GM06990 (cell line): ENCODE measurements around the gene NPAS3.

Experiments used
- DNase-seq: peaks from one replicate; pipeline ENCODE4 v3.0.0-alpha.2; 2011; ENCODE audit not compliant: insufficient read length; ENCODE audit errors: extremely low read depth
- H3K27me3 ChIP-seq: replicated peaks from 2 replicates; pipeline ENCODE4 v1.6.0; 2011; ENCODE audit warnings: low read length; ENCODE audit not compliant: control insufficient read depth, insufficient read depth
- H3K36me3 ChIP-seq: 2 replicates; pipeline ENCODE4 v1.5.1; 2011; ENCODE audit warnings: low read length; ENCODE audit not compliant: control insufficient read depth, insufficient read depth
- H3K4me3 ChIP-seq: replicated peaks from 2 replicates; pipeline ENCODE4 v1.5.1; 2011; ENCODE audit warnings: low read depth, mild to moderate bottlenecking, control low read depth, low read length
- TF ChIP-seq, protein P1 (sequence below): IDR thresholded peaks from 2 replicates; pipeline ENCODE4 v1.5.1; 2011; ENCODE audit warnings: low read length, control low read depth, mild to moderate bottlenecking, inconsistent platforms; ENCODE audit not compliant: insufficient read depth, poor library complexity, severe bottlenecking

Gene NPAS3

GRCh38 chr14:33848706-33849454, 910.2 kb downstream of the NPAS3 start:
- TF ChIP-seq, protein P1, sequence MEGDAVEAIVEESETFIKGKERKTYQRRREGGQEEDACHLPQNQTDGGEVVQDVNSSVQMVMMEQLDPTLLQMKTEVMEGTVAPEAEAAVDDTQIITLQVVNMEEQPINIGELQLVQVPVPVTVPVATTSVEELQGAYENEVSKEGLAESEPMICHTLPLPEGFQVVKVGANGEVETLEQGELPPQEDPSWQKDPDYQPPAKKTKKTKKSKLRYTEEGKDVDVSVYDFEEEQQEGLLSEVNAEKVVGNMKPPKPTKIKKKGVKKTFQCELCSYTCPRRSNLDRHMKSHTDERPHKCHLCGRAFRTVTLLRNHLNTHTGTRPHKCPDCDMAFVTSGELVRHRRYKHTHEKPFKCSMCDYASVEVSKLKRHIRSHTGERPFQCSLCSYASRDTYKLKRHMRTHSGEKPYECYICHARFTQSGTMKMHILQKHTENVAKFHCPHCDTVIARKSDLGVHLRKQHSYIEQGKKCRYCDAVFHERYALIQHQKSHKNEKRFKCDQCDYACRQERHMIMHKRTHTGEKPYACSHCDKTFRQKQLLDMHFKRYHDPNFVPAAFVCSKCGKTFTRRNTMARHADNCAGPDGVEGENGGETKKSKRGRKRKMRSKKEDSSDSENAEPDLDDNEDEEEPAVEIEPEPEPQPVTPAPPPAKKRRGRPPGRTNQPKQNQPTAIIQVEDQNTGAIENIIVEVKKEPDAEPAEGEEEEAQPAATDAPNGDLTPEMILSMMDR = peak; percentile 65
- DNase-seq = no peak
- H3K27me3 ChIP-seq = no peaks in the 10 kb centered on the region
- H3K36me3 ChIP-seq = no peaks in the 10 kb centered on the region
- no peak overlapping the region for H3K4me3 ChIP-seq

GRCh38 chr14:33849455-33849801, 910.7 kb downstream of the NPAS3 start:
- H3K4me3 ChIP-seq = no peak overlapping the region
- TF ChIP-seq, protein P1 = no peak
- no peak for DNase-seq
- H3K36me3 ChIP-seq = no peaks in the 10 kb centered on the region
- no peaks in the 10 kb centered on the region for H3K27me3 ChIP-seq

- no peak overlapping the region for H3K4me3 ChIP-seq
- no peak for DNase-seq
- H3K27me3 ChIP-seq = no peaks in the 10 kb centered on the region
- H3K36me3 ChIP-seq = no peaks in the 10 kb centered on the region
- TF ChIP-seq, protein P1 = no peak
These were observed 912.1 kb downstream of the NPAS3 start for GRCh38 chr14:33850826-33851225.

DNA sequence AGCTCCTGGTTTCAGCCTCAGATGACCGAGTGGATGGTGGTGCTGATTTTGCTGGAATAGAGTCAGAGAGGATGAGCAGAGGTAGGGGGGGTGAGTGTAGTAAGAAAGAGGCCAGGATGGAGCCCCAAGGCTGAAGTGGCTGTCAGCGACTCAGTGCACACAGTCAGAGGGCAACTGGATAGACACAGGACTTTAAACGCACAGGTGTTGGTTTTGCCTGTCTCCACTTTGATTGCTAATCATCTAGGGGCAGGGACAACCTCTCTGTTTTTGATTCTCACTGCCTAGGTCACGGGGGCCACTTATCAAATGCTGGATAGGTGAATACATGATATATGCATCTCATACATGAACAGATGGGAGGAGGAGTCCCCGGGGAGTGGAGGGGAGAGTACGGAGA, 912.7 kb downstream of the NPAS3 start:
- Histone ChIP-seq H3K27me3 (no peaks in the 10 kb centered on the region), H3K4me3 (no peak overlapping the region), H3K36me3 (no peaks in the 10 kb centered on the region)
- no peak for DNase-seq
- TF ChIP-seq, protein P1 = no peak

DNA sequence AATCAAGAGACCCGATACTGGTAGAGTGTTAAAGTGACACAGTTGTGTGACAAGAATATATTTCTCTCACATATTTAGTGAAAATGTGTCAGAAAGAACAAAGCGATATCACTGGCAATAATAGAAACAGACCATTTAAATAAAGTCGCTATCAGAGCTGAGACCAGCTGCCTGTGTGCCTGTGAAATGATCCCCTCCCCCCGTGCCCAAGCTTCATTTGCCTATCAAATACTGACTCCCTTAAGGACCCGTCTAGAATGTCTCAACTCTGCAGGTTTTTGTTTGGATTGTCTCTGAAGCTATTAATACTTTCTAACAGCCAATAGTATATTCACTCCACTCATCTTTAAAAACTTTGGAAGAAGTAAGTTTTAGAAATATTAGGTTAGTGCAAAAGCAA, 913.3 kb downstream of the NPAS3 start:
- Histone ChIP-seq H3K4me3 (no peak overlapping the region), H3K36me3 (no peaks in the 10 kb centered on the region), H3K27me3 (no peaks in the 10 kb centered on the region)
- no peak for DNase-seq
- TF ChIP-seq, protein P1 = no peak
